IPS-NIHi7 (cell line): Measurements from ENCODE around the gene HMGXB4.
"Not testable (repeated sequence)": the region's sequence is repeated elsewhere in the genome, so short reads cannot be mapped to it uniquely, and the experiment has no call there.

Experiments
- DNase-seq: peaks from one replicate; pipeline ENCODE4 v3.0.0; 2012; ENCODE audit warnings: mixed read lengths; ENCODE audit errors: extremely low spot score

Gene HMGXB4, protein sequence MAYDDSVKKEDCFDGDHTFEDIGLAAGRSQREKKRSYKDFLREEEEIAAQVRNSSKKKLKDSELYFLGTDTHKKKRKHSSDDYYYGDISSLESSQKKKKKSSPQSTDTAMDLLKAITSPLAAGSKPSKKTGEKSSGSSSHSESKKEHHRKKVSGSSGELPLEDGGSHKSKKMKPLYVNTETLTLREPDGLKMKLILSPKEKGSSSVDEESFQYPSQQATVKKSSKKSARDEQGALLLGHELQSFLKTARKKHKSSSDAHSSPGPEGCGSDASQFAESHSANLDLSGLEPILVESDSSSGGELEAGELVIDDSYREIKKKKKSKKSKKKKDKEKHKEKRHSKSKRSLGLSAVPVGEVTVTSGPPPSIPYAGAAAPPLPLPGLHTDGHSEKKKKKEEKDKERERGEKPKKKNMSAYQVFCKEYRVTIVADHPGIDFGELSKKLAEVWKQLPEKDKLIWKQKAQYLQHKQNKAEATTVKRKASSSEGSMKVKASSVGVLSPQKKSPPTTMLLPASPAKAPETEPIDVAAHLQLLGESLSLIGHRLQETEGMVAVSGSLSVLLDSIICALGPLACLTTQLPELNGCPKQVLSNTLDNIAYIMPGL

DNA sequence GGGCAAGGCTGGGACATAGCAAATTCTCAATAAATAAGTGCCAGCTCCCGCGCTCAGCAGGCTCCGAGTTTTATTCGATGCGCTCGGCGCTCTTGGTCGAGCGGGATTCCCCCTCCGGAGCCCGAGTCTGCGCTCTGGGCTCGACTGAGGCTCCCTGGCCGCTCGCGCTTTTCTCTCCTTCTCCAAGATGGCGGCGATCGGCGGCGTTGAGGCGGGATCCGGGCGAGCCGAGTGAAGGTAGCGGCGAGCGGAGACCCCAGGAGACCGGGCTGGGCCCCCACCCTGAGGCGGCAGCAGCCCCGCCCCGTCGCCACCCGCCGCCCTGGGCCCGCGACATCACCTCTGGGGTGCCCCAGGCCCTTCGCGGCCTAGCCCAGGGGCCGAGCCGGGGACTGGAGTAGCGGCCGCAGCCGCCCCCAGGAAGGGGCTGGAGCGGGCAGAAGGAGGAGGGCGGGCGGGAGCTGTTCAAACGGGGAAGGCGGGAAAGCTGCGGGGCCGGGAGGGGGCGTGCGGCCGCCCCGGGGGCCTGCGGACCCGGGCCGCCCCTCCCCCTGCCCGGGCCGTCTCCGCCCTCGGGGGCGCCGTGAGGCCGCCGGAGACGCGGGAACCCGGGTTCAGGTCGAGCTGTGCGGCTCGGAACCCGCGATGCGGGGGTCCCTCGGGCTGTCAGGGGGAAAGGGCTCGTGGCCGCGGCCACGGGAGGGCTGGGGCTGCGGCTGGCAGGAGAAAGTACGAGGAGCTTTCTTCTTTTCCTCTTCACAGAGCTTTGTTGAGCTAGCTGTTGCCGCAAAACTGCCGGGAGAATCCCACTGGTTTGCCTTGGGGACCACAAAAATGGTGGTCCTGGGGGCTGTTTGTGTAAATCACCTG is at the start of gene HMGXB4:
HMGXB4 (plus strand) TSS at position 173 of the 870 bp plus-strand sequence. CDS start 4,898 bp downstream, outside the sequence.
- peak; percentile 97 for DNase-seq

DNA sequence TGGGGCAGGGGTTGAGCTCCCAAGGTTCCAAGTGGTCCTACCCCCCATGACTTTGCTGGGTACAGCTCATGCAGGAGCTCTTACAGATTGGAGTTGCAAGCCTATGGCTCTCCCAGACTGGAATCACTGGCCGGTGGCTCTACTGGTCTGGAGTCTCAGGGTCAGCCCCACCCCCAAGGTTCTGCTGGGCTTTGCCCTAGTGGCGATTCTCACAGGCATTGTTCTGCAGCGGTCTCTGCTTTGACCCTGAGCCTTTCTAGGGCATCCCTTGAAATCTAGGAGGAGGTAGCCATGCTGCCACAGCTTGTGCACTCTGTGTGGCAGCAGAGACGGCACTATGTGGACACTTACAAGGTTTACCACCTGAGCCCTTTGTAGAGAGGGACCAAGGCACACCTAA is 49.3 kb upstream of the HMGXB4 start:
- no peak for DNase-seq

DNA sequence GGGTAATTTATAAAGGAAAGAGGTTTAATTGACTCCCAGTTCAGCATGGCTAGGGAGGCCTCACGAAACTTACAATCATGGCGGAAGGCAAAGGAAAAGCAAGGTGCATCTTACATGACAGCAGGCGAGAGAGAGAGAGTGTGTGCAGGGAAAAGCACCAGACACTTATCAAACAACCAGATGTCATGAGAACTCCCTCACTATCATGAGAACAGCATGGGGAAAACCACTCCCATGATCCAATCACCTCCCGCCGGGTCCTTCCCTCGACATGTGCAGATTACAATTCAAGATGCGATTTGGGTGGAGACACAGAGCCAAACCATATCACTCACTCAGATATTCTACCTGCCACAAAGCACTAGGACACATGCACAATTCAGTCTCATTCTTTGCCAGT is 48.1 kb upstream of the HMGXB4 start:
- no peak for DNase-seq

DNA sequence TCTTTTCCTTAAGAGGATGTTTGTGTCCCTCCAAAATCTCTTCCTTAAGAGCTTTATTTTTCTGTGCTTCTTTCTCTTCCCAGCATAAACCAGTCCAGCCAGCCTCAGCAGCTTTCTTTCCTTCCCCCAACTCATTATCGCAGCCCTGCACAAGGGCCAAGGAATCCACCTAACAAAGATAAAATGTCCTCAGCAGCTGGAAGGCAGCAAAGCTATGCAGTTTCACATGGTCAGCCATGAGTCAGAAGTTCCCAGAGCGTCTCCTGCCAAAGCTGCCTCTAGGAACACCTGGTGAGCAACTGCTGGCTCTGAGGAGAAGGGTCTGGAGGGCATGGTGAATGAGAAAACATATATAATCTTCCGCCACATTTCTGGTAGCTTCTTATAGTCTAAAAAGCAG is 45.3 kb upstream of the HMGXB4 start:
- peak; percentile 47 for DNase-seq

DNA sequence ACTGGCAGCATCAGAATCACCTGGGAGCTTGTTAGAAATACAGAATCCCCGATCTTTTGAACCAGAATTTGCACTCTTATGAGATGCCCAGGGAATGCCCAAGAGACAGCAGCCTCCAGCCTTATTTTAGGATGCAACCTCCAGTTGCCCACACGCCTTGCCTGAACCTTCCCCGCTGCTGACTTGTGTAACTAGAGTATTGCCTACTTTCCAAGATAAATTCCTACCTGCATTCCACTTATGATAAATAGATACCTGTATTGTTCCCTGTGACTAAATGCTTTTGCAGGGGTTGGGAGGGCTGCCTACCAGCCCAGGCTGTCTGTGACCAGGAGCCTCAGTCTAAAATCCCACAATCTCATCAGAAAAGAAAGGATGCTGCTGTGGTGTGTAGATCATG is 44.3 kb upstream of the HMGXB4 start:
- no peak for DNase-seq

DNA sequence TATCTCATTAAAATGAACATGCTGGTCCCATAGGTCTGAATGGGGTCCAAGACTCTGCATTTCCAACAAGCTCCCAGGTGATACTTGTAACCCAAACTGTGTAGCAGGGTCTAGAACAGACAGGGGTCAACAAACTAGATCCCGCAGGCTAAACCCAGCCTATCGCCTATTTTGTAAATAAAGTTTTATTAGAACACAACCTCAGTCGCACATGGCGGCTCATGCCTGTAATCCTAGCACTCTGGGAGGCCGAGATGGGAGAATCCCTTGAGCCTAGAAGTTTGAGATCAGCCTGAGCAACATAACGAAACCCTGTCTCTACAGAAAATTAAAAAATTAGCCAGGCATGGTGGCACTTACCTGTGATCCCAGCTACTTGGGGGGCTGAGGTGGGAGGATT is 42.3 kb upstream of the HMGXB4 start:
- no peak for DNase-seq

DNA sequence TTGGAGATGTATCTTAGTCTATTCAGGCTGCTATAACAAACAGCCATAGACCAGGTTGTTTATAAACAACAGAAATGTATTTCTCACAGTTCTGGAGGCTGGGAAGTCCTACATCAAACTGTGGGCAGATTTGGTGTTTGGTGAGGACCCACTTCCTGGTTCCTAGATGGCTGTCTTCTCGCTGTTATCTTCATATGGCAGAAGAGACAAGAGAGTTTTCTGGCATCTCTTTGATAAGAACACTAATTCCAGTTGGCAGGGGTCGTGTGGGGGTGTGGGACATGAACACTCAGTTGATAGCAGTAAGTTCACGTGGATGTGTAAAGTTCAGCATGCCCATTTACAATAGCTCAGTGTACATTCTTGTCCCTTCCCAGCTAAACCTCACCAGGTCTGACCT is 41.3 kb upstream of the HMGXB4 start:
- no peak for DNase-seq

DNA sequence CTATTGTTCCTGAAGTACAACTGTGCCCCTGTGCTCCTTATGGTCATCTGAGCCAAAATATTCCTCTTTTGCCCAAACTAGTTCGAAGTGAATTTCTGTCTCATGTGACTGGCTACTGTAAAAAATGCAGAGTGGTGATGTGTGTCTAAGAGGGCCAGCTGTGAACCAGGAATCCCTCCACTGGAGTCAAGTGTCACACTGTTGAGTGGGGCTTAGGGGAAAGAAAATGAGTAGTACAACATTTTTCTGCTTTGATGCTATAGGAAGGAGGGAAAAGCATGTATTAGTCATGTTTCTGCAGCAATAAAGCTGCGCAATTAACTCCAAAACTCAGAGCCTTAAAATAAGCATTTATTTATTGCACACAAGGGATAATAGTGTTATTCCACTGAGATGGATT is 39.8 kb upstream of the HMGXB4 start:
- DNase-seq: no peak

DNA sequence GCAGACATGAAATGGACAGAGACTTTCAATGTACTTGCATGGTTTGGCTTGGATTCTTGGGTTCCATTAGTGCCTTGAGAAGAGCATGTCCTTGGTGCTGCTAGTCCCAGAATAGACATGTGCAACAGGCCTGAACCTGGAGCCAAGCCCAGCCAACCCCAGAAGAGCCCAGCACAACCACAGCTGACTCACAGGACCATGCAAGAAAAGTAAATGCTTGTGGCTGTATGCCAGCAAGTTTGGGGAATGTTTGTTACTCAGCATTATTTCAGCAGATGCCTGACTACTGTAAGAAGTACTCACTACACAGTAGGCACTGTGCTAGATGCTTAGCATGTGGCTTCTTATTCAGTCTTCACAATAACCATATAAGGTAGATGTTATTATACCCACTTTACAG is 39.2 kb upstream of the HMGXB4 start:
- DNase-seq: no peak

DNA sequence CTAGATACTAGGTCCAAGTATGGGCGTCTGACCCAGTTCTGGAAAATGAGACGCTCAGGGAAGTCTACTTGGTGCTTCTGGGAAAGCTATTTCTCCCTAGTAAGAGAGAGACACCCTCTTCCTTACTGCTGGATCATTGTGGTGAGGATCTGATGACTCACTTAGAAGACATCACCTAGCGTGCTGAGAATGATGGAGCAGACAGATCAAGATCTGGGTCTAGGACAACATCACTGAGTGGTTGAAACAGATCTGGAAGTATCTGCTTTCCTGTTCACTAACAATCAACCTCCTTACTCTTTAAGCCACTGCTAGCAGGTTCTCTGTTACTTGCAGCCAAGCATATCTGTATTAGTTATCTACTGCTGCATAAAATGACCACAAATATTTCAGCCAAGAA is 38.3 kb upstream of the HMGXB4 start:
- DNase-seq: no peak

DNA sequence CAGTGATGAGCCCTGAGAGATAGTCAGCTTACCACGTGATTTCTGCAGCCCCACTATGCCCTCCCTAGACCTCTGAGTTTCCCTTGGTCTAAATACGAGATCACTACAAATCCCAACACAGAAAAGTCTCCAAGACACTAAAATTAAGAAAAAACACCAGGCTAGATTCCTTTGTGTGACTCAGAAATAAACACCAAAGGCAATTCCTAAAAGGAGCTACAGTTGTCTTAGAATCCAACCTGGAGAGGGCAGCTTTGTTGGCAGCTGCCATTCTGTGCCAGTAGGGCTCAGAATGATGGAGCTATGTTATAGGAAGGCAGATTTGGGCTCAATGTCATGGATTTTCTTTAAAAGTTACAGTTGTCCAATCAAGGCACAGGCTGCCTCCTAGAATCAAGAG is 37.1 kb upstream of the HMGXB4 start:
- DNase-seq: no peak

DNA sequence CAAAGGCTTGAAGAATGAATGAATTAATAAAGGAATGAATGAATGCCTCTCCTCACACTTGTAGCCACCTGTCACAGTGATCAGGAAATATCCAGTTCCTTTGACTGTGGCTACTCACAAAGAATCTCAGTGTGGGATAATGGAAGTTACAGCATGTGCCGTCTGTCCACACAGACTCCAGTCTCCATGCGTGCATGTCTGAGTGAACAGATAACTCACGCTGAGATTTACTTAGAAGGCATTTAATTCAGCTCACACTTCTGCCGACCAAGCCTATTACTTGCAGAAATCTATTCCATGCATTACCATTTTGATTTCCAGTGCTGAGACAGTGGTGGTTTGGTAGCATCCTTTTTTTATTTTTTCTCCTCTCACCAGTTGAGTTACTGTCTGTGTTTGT is 32.3 kb upstream of the HMGXB4 start:
- DNase-seq: no peak

DNA sequence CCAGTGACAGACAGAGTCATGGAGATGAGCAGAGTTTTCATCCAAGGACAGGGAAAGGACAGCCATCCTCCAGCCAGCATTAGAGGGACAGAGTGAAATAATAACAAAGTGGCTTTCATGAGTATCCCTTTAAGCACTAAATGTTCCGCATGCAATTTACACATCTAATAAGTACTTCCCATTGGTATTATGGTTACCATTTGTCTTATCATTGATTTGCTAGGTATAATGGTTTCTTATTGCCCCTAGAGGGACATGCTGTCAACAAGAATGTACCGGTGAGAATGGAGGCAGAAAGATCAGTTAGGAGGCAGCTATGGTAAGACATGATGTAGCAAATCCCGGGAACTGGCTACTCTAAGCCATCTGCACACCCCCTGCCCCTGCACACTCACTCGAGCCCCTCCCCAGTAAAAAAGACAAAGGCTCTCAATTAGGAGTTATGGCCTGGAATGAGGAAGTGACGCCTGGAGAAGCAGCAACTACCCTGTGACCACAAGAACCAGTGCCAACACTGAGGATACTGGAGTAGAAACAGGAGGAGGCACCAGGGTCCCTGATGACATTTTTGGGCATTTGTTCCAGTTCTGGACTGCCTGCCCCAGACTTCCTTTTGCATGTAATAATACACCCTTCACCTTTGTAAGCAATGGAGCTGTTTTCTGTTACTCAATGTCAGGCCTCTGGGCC is 30.2 kb upstream of the HMGXB4 start:
- peak; percentile 38 for DNase-seq

DNA sequence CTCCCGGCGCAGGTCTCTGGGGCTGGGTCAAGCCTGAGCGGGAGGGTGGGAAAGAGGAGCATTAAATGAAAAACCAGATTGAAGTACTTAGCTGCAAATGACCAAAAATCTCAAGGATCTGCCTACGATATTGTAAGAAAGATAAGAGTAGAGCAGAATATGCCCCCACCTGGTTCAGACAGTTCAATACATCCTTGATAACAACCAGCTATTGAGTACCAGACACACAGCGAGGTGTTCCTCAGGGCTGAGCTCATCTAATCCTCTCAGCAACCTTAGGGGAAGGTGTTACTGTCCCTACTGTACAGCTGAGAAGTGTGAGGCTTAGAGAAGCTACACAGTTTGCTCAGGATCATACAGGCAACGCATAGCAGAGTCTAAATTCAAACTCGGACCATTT is 27.4 kb upstream of the HMGXB4 start:
- no peak for DNase-seq

DNA sequence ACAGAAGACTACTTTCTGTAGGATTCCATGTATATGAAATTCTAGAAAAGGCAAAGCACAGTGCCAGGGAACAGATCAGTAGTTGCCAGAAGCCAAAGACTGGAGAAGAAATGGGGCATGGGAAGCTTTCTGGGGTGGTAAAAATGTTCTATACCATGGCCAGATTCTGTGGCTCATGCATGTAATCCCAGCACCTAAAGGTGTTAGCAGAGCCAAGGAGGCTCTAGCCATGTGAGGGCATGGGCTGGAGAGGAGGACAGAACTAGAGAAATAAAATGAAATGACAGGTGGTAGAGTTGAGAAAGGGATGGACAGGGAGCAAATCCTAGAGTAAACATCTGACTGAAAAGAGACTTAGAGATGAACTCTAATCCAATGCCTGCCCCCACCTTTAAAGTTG is 26.9 kb upstream of the HMGXB4 start:
- DNase-seq: no peak

DNA sequence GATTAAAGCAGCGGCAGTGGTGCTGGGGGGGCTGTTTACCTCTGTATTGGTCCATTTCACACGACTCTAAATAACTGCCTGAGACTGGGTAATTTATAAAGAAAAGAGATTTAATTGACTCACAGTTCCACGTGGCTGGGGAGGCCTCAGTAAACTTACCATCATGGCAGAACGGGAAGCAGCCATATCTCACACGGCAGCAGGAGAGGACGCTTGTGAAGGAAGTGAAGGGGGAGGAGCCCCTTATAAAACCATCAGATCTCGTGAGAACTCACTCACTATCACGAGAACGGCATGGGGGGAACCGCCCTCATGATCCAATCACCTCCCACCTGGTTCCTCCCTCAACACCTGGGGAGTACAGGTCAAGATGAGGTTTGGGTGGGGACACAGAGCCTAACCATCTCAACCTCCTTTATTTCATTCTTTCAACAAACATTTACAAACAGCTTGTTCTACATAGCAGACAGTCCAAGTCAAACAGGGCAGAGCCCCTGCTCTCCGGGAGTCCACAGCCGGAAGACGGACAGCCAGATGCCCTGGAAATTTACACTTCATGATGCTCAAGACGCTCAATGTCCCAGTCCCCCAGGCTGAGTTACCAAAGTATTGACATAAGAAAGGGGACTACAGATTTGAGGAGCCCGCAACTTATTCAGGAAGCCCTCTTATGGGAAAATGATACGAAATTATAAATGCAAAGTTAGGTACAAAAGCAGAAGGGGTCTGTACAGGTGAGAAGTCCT is 26.3 kb upstream of the HMGXB4 start:
- DNase-seq: no peak

DNA sequence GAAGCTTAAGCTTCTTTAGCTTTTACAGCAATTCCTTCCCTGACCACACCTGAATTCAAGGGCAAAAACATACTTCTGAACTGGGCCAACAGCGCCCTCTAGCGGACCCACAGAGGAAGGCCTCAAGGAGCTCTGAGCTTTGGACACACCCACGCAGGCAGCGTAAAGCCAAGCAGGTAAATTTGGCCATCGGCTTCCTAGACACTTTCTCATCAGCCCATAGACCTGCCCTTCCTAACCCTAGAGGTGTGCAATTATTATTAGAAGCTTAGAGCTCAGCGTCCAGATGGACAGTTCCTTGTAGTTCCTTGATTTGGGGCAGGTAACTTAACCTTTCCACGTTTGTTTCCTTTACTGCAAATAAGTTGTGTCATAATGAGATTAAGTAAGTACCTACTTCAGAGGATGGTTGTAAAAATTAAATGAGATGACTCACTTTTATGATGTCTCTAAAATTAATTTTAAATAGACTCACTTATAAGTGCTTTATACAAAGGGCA is 25.7 kb upstream of the HMGXB4 start:
- peak; percentile 89 for DNase-seq

DNA sequence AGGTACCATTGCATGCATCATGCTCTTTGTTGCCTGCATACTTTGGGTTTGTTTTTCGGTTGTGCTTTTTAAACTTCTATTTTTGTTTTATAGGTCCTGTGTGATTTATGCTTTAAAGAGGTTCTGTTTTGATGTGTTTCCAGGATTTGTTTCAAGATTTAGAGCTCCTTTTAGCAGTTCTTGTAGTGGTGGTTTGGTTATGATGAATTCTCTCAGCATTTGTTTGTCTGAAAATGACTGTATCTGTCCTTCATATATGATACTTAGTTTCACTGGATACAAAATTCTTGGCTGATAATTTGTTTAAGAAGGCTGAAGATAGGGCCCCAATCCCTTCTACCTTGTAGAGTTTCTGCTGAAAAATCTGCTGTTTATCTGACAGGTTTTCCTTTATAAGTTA is 18.5 kb upstream of the HMGXB4 start:
- not testable (repeated sequence) for DNase-seq

DNA sequence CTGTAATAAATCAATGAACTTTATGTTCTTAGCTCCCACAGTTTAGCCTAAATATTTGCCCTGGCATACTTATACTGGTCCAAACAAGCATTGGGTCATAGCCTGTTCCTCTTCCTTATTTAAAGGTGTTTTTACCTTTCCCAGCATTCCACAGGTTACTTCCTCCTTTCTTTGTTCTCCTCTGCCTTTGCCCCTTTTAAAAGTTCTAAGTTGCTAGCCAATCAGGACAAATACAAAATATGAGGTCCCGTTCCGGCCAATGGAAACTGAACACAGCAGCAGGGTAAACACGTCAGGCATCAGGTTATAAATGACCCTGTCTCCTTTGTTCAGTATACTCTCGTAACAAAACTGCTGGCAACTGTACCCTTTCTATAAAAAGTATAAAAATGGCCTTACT is 12.8 kb upstream of the HMGXB4 start:
- not testable (repeated sequence) for DNase-seq

DNA sequence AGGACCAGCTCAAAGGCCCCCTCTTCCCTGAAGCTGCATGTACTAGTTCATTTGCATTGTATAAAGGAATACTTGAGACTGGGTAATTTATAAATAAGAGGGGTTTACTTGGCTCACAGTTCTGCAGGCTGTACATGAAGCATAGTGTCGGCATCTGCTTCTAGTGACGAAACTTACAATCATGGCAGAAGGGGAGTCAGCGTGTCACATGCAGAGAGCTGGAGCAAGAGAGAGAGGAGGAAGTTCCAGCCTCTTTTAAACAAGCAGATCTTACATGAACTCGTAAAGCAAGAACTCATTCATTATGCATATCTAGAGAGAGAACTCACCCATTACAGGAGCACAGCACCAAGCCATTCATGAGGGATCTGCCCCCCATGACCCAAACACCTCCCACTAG is 7.1 kb upstream of the HMGXB4 start:
- DNase-seq: no peak

DNA sequence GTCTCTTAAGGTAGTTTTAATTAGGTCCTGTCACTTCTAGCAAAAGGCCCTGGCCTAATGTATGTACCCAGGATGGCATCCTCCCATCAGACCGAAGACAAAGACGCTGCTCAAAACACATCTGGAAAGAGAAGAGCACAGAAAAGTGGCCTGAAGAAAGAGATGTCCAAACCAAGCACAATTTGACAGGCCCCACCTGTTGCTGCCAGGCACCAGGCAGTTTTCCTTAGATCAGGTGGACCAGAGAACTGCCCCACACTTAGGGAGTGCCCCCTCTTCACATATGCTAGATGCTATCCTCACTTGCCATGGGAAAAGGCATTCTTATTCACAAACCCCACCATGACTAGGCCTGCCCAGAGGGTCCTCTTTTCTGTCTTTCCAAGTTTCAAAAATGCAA is 3.3 kb upstream of the HMGXB4 start:
- no peak for DNase-seq
